AG09319 (cell line): ENCODE results near the gene MYO7B.
A peak's percentile ranks its signal among the peaks of the same experiment; 100 is the strongest.

Source experiments
- DNase-seq: peaks from one replicate; pipeline ENCODE4 v3.0.0-alpha.2; 2010; ENCODE audit warnings: low read depth; ENCODE audit errors: extremely low read depth
- TF ChIP-seq, protein P1 (sequence below): IDR thresholded peaks from 2 replicates; pipeline ENCODE4 v1.5.1; 2011; ENCODE audit warnings: low read depth, mild to moderate bottlenecking, inconsistent platforms, low read length, moderate library complexity

Gene MYO7B

DNA sequence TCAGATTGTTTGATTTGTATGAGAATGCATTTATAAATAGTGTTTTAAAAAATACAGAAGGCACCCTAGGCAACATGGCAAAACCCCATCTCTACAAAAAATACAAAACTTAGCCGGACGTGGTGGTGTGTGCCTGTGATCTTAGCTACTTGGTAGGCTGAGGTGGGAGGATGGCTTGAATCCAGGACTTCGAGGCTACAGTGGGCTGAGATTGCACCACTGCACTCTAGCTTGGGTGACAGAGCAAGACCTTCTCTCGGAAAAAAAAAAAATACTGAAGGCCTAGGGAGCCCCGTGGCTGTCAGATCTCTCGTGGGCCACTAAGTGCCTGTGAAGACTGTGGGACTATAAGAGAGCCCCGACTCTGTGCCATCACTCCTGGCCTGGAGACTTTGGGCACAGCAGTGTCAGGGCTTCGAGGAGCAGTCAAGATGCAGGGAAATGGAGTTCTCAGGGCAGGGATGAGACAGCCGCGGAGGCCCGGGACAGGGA, 40.5 kb downstream of the MYO7B start:
- TF ChIP-seq, protein P1, sequence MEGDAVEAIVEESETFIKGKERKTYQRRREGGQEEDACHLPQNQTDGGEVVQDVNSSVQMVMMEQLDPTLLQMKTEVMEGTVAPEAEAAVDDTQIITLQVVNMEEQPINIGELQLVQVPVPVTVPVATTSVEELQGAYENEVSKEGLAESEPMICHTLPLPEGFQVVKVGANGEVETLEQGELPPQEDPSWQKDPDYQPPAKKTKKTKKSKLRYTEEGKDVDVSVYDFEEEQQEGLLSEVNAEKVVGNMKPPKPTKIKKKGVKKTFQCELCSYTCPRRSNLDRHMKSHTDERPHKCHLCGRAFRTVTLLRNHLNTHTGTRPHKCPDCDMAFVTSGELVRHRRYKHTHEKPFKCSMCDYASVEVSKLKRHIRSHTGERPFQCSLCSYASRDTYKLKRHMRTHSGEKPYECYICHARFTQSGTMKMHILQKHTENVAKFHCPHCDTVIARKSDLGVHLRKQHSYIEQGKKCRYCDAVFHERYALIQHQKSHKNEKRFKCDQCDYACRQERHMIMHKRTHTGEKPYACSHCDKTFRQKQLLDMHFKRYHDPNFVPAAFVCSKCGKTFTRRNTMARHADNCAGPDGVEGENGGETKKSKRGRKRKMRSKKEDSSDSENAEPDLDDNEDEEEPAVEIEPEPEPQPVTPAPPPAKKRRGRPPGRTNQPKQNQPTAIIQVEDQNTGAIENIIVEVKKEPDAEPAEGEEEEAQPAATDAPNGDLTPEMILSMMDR: no peak
- DNase-seq: no peak

DNA sequence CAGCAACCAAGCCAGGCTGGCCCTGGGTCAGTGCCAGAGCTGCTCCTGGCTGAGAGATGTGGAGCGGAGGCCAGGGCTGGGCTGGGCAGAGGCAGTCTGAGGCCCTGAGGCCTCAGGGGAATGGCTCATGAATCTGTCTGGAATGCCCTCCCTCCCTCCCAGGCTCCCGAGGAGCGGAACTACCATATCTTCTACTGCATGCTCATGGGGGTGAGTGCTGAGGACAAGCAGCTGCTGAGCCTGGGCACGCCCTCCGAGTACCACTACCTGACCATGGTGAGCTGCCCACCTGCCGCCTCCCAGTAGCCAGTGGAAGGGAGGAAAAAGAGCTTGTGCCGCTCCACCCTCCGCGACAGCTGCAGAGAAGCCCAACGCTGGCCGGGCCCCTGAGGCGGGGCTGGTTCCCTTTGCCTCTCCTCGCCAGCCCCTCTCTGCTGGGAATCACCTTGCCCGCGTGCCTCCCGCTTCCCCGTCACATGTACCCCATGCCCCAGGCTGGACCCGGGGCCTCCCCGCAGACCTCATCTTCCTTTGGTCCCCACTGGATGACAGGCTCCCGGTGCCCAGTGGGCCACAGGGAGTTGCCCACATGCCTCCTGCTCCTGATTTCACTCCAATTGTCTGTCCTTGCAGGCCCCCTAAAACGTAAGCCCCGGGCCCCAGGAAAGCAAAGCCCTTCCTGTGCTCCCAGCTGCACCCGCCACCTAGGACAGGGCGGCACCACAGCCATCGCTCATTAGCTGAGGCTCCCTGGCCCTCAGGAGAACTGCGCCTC, 41.1 kb downstream of the MYO7B start:
- TF ChIP-seq, protein P1: no peak
- peak; percentile 38 for DNase-seq

DNA sequence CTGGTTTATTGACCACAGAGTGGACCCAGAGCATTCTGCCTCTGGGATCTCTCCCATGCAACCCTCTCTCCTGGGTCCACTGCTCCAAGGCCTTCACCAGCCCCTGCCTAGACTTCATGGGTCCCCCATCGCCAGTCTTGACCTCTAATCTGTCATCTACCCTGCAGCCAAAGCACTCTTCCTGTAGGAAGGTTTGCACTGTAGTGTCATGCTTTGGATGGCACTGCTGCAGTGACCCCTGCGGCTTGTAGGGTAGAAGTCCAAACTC, 41.7 kb downstream of the MYO7B start:
- TF ChIP-seq, protein P1: no peak
- no peak for DNase-seq

DNA sequence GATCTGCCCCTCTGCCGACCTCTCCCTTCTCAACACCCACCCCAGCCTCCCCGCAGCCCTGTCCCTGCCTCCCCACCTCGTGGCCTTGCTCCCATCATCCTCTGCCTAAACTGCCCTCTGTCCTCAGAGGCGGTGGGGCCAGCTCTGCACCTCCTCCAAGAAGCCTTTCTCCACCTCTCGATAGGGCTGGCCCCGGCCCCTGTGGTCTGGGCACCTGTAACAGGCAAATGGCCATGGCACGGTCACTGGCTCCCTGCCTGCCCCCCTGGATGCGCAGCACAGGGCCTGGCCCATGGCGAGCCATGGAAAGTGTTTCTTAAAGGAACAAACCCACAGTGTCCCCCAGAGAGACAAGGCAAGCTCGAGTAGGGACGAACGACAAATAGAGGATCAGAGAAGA, 42.0 kb downstream of the MYO7B start:
- DNase-seq: no peak
- TF ChIP-seq, protein P1: no peak

DNA sequence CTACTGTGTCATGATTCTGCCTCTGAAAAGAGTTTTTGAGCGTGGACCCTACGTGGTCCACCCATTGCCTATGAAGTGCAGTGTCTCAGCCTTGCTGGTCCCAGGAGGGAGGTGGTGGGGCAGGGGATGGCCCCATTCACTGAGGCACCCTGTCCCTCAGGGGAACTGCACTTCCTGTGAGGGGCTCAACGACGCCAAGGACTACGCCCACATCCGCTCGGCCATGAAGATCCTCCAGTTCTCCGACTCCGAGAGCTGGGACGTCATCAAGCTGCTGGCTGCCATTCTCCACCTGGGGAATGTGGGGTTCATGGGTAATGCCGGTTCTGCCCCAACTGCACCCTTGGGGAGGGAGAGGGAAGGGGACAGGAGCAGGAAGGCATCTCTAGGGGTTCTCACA, 42.5 kb downstream of the MYO7B start:
- TF ChIP-seq, protein P1: no peak
- DNase-seq: no peak

DNA sequence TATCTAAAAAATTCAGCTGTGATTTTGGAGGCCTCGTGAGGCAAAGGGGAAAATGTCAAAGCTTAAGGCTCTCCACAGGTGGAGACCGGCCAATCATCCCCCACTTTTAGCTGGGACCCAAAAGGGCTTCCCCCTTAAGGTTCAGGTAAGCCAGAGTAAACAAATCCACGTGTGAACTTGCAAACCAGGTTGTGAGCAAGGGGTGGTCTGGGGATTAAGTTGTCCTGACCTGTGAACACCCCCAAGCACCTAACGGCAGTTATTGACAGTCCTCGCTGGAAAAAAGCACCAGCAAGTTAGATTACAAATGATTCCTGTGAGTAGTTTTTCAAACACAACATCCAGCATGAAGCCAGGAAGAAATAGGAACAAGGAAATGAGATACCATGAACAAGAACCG, 42.9 kb downstream of the MYO7B start:
- DNase-seq: no peak
- TF ChIP-seq, protein P1: no peak

DNA sequence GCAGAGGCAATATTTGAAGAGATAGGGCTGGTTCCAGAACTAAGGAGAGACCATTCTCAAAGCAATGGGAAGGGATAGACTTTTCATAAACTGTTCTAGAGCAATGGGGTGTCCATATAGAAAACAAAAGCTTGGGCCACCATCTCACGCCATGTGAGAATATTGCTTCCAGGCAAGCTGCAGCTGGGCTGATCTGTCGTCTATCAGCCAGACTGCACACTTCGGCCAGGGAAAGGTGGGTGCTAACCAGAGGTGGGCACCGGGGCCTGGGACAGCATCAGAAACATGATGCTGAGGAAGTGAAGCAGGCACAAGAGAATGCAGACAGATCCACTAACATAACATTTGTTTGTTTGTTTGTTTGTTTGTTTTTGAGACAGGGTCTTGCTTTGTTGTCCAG, 43.7 kb downstream of the MYO7B start:
- DNase-seq: no peak
- TF ChIP-seq, protein P1: no peak
